GM12873 (cell line): ENCODE measurements around the gene AUTS2.

ENCODE experiments used
- TF ChIP-seq, protein P1 (sequence below): IDR thresholded peaks from 2 replicates; pipeline ENCODE4 v1.5.1; 2012; ENCODE audit warnings: low read depth, mild to moderate bottlenecking, moderate library complexity, low read length, control low read depth; ENCODE audit not compliant: insufficient read depth; ENCODE audit errors: missing control alignments

AUTS2 gene

DNA sequence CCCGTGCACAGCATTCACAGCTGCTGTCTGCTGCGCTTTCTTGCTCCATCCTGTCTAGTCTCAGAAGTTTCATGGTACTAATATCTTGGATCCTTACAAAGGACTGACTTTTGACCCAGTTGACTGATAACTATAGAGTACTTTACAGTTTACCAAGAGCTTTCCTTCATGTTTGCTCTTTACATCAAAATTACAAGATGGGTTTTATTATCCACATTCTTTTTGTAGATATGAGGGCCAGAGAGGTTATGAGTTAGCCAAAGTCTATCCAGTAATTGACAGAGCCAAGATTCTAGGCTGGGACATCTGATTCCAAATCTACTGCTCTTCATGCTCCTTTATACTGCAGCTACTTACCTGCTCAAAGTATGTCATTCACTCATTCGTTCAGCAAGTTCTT, 218.2 kb downstream of the AUTS2 start:
- TF ChIP-seq, protein P1, sequence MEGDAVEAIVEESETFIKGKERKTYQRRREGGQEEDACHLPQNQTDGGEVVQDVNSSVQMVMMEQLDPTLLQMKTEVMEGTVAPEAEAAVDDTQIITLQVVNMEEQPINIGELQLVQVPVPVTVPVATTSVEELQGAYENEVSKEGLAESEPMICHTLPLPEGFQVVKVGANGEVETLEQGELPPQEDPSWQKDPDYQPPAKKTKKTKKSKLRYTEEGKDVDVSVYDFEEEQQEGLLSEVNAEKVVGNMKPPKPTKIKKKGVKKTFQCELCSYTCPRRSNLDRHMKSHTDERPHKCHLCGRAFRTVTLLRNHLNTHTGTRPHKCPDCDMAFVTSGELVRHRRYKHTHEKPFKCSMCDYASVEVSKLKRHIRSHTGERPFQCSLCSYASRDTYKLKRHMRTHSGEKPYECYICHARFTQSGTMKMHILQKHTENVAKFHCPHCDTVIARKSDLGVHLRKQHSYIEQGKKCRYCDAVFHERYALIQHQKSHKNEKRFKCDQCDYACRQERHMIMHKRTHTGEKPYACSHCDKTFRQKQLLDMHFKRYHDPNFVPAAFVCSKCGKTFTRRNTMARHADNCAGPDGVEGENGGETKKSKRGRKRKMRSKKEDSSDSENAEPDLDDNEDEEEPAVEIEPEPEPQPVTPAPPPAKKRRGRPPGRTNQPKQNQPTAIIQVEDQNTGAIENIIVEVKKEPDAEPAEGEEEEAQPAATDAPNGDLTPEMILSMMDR: no peak

DNA sequence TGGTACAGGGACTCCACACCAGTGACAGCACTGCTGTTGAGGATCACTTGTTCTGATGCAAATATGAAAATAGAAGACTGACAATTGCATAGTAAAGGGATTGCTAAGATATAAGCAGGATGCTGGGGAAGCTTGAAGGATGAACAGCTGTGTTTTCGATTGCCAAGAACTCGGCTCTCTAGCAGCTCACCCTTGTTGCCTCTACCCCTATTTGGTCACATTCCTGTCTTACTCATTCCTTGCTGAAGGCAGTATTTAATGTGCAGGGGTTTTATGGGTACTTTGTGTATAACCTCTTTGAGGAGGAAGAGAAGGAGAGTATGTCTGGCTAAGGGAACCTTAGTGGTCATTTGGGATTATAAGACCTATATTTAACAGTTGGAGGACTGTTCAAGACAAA, 218.8 kb downstream of the AUTS2 start:
- TF ChIP-seq, protein P1: no peak

DNA sequence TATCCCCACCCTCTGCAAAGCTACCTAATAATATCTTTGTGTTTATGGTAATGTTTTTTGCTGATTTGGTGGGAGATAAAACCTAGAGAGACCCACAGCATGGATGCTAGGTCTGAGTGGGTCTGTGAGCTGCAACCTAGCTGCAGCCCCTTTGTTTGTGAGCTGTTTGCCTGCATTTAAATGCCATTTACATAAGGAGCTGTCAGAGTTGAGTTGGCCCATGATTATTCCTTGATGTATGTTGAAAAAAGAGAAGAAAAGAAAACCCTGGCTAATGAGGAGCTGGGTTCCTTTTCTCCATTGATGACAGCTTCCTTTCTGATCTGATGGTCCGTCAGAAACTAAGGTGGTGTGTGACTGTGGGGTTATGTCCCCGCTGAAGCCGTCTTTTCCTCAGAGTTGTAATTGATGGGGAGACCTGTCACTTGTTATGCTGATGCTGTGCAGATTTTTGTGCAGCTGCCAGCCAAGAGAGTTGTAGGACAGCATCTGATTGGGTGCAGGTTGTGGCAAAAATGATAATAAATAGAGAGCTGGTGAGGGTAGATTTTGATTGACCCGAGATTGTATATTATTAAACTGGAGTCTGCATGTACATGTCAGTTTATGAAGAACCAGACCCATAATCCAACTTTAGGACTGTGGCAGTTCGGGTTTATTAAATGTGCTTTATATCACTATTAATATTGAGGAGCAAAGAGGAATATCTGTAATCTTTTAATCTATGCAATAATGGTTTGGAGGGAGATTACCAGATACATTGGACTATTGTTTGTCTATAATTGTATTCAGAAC, 219.8 kb downstream of the AUTS2 start:
- TF ChIP-seq, protein P1: no peak

DNA sequence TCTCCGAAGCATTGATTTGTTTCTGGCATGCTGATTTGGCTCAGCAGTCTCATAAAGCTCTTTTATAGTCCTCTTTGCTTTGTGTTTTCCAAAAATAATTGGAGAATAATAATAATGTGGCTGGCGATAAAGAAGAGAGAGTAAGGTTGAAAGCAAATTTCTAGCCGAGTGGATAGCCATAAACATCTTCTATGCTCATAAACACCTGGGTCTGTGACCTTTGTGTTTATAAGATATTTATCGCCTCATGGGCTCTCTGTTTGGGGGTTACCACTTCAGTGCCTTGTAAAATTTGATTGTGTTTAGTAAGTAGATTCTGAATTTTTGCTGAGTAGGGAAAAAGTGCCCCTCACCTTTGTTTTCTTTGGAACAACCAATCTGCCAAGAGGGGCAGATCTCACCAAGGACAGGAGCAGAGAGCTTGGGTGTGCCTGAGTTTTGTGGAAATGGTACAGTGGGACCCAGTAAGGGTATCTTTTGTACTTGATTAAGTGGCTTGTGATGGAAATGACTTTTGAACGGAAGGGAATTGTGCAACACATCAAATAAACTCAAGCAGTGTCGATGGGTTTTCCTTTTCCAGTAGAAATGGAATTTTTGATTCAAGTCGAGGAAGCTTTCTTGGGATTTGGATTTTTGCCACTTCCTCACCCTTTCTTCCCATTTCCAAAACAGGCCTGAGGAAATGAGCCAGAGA, 220.5 kb downstream of the AUTS2 start:
- TF ChIP-seq, protein P1: no peak

DNA sequence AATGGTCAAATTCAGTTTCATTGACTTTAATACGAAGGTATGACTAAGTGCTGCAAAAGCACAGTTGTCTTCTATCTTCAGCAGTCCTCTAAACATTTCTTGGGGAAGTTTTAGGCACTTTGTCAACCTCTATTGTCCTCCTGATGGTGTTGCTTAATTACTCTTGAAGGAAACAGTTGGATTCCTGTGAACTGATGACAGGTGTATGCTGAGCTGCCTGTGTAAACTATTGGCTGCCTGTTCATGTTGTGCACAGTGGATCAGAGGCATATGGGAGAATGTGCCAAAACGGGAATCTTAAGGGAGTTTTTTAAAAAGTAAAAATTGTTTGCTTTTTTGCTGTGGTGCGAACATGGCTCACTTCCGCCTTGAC, 221.0 kb downstream of the AUTS2 start:
- TF ChIP-seq, protein P1: no peak

DNA sequence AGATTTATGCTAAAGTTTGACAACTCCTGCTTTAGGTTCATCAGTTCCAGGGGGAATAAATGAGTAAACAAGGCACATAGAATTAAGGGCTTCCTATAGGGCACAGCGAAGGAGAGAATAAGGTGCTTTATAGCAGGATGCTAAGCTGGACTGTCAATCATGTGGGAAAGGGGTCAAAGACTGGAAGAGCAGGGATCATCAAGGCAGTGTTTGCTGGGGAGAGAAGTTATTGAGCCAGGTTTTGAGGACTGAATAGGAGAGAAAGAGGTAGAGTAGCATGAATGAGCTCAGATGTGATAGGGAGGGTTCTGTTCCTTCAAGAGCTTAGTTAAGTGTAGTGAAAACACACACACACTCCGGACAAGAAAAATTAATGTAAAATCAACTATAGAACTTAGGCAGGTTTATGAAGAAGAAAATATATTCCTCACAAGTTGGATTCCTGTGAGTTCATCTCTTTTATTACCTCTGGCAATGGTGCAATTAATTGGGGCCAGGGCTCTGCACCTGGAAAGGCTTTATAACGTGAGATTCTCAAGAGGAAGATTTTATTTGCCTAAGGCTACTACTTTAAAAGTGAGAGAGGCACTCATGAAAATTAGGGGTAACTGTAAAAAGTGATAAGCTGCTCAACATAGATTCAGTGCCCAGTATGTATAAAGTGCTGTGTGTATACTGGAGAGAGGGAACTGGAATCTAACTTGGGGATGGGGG, 222.4 kb downstream of the AUTS2 start:
- TF ChIP-seq, protein P1: no peak

DNA sequence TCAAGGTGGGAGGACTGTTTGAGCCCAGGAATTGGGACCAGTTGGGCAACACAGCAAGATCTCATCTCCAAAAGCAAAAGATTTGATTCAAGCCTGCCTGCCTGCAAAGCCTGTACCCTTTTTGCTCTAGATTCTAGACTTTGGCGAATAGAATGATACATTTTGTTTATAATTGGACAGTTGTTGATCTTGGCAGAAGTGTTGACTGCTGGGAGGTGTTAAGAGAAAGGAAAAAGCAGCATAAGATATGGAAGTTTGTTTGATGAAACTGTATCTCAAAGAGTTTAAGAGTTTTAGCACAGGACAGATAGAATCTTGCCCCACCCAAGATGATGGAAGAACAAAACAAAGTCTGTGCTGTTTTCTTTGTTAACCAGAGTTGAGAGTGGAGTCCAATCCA, 224.1 kb downstream of the AUTS2 start:
- TF ChIP-seq, protein P1: no peak
